Measurements from ENCODE around the gene ST8SIA5.

GRCh38 chr18:46738491-46738890, 18.4 kb downstream of the ST8SIA5 start:
- TF ChIP-seq CTCF (CRISPR knock-in tag; IDR thresholded peaks at IDR 0.05) (no peak), EED (CRISPR knock-in tag; IDR thresholded peaks at IDR 0.05) (no peak), ZKSCAN8 (CRISPR knock-in tag; IDR thresholded peaks at IDR 0.05; ENCODE audit: borderline replicate concordance) (no peak), ZNF704 (CRISPR knock-in tag; IDR thresholded peaks at IDR 0.05; ENCODE audit: borderline replicate concordance) (no peak), CREBL2 (CRISPR knock-in tag; IDR thresholded peaks at IDR 0.05; ENCODE audit: borderline replicate concordance) (no peak), CBX5 (CRISPR knock-in tag; IDR thresholded peaks at IDR 0.05; ENCODE audit: borderline replicate concordance) (no peak)
